Measurements from ENCODE around the gene VGLL2. TPM values are rescaled to one million over a fixed set of nuclear protein-coding genes. Genes with fewer than 3 reads are reported as not detected.

The VGLL2 gene
- total and polyA plus RNA-seq, 7 donors = not detected

GRCh38 chr6:117264692-117265409 is 507 bp upstream of the VGLL2 start:
- peaks cover 41 to 93% (median 69%) of the 10 kb centered on the region in 3 donors for H3K27me3 ChIP-seq
- H3K36me3 ChIP-seq = no peaks in the 10 kb centered on the region
- no peak overlapping the region for H3K27ac ChIP-seq
- peaks cover 0 to 27% (median 23%) of the 10 kb centered on the region in 4 donors for H3K4me1 ChIP-seq
- peak overlapping the region; percentile 18 to 52 (median 42) for H3K4me3 ChIP-seq
- peaks cover 0 to 2% (median 0%) of the 10 kb centered on the region in 4 donors for H3K9me3 ChIP-seq
- TF ChIP-seq POLR2AphosphoS5 (IDR thresholded peaks at IDR 0.05) = peak in 3 of 4 donors; percentile 20 to 81 (median 55)
- TF ChIP-seq CTCF (IDR thresholded peaks at IDR 0.05) = no peak
- no peak for TF ChIP-seq EP300 (IDR thresholded peaks at IDR 0.05)
- DNase-seq = no peak
- 2% methylated on average over 39 of the region's 39 CpGs for WGBS, 2 donors
- intact Hi-C loops (cut with DNase I) = no loop called here

- H3K4me1 ChIP-seq = peaks cover 0 to 38% (median 33%) of the 10 kb centered on the region in 4 donors
- H3K27me3 ChIP-seq = peaks cover 56 to 100% (median 85%) of the 10 kb centered on the region in 3 donors
- no peak for TF ChIP-seq POLR2A (IDR thresholded peaks at IDR 0.05)
- TF ChIP-seq POLR2AphosphoS5 (IDR thresholded peaks at IDR 0.05) = no peak
- no peak for TF ChIP-seq CTCF (IDR thresholded peaks at IDR 0.05)
- TF ChIP-seq EP300 (IDR thresholded peaks at IDR 0.05) = no peak
- WGBS, 2 donors = 7 to 10% methylated on average over 16 of the region's 16 CpGs
- H3K9me3 ChIP-seq = peaks cover 0 to 2% (median 0%) of the 10 kb centered on the region in 4 donors
- H3K4me3 ChIP-seq = peak overlapping the region in 3 of 4 donors; percentile 37 to 52 (median 47)
- H3K36me3 ChIP-seq = no peaks in the 10 kb centered on the region
- DNase-seq = no peak
- H3K27ac ChIP-seq = no peak overlapping the region
- intact Hi-C loops (cut with DNase I) = no loop called here
These were observed 1.1 kb downstream of the VGLL2 start for GRCh38 chr6:117266257-117267053.

GRCh38 chr6:117267054-117267347 is 1.6 kb downstream of the VGLL2 start:
- DNase-seq = no peak
- no peak for TF ChIP-seq POLR2AphosphoS5 (IDR thresholded peaks at IDR 0.05)
- TF ChIP-seq POLR2A (IDR thresholded peaks at IDR 0.05) = no peak
- TF ChIP-seq EP300 (IDR thresholded peaks at IDR 0.05) = no peak
- no peak for TF ChIP-seq CTCF (IDR thresholded peaks at IDR 0.05)
- Histone ChIP-seq H3K27ac (no peak overlapping the region), H3K36me3 (no peaks in the 10 kb centered on the region), H3K27me3 (peaks cover 61 to 100% (median 90%) of the 10 kb centered on the region in 3 donors), H3K9me3 (peaks cover 0 to 2% (median 0%) of the 10 kb centered on the region in 4 donors), H3K4me1 (peaks cover 0 to 38% (median 33%) of the 10 kb centered on the region in 4 donors), H3K4me3 (no peak overlapping the region)
- 13 to 23% methylated on average over 5 of the region's 5 CpGs for WGBS, 2 donors
- intact Hi-C loops (cut with DNase I) = no loop called here

- Histone ChIP-seq H3K27ac (no peak overlapping the region), H3K27me3 (peaks cover 66 to 100% (median 89%) of the 10 kb centered on the region in 3 donors), H3K36me3 (no peaks in the 10 kb centered on the region), H3K4me1 (peaks cover 0 to 38% (median 33%) of the 10 kb centered on the region in 4 donors), H3K4me3 (no peak overlapping the region), H3K9me3 (peaks cover 0 to 2% (median 0%) of the 10 kb centered on the region in 4 donors)
- intact Hi-C loops (cut with DNase I) = no loop called here
- WGBS, 2 donors = 12 to 13% methylated on average over 11 of the region's 11 CpGs
- TF ChIP-seq CTCF (IDR thresholded peaks at IDR 0.05) (no peak), POLR2A (IDR thresholded peaks at IDR 0.05) (no peak), EP300 (IDR thresholded peaks at IDR 0.05) (no peak), POLR2AphosphoS5 (IDR thresholded peaks at IDR 0.05) (no peak)
- DNase-seq = no peak
These were observed 2.6 kb downstream of the VGLL2 start for GRCh38 chr6:117267766-117268534.

Data from sigmoid colon (tissue), 7 donors.